Liver (tissue), 9 donors: ENCODE results near the gene WASL. TPM values are rescaled to one million over a fixed set of nuclear protein-coding genes. Genes with fewer than 3 reads are reported as not detected.

Experiments used
- DNase-seq: peaks from one replicate; pipeline ENCODE4 v3.0.0-alpha.2; 2017; ENCODE audit warnings: low spot score
- H3K27ac ChIP-seq, 2 donors: one replicate each; pipeline ENCODE4 v1.7.0; 2013; ENCODE audit warnings: inconsistent platforms in 2 of 2, low read length in 2 of 2, control low read depth in 1 of 2, low read depth in 1 of 2, mild to moderate bottlenecking in 1 of 2
- H3K27me3 ChIP-seq, 4 donors: one replicate each; pipeline versions ENCODE4 v1.6.1 to v1.7.0; 2013; ENCODE audit warnings: low read length in 3 of 4, inconsistent platforms in 1 of 4, mild to moderate bottlenecking in 1 of 4, moderate library complexity in 1 of 4; ENCODE audit not compliant: control insufficient read depth in 4 of 4, insufficient read depth in 4 of 4
- H3K36me3 ChIP-seq, 4 donors: one replicate each; pipeline versions ENCODE4 v1.6.1 to v1.7.0; 2013; ENCODE audit warnings: low read length in 3 of 4, mild to moderate bottlenecking in 3 of 4, low read depth in 1 of 4, moderate library complexity in 1 of 4; ENCODE audit not compliant: control insufficient read depth in 4 of 4, insufficient read depth in 3 of 4
- H3K4me1 ChIP-seq, 4 donors: one replicate each; pipeline versions ENCODE4 v1.6.1 to v1.7.0; 2013; ENCODE audit warnings: low read length in 3 of 4, mild to moderate bottlenecking in 3 of 4, moderate library complexity in 1 of 4; ENCODE audit not compliant: control insufficient read depth in 4 of 4, insufficient read depth in 4 of 4
- H3K4me3 ChIP-seq, 3 donors: one replicate each; pipeline versions ENCODE4 v1.6.1 to v1.7.0; 2013; ENCODE audit warnings: low read length in 3 of 3, control low read depth in 1 of 3, low read depth in 1 of 3, mild to moderate bottlenecking in 1 of 3
- H3K9ac ChIP-seq, 2 donors: one replicate each; pipeline ENCODE4 v1.7.0; 2013; ENCODE audit warnings: low read length in 2 of 2, mild to moderate bottlenecking in 2 of 2, moderate library complexity in 2 of 2, control low read depth in 1 of 2, low read depth in 1 of 2
- H3K9me3 ChIP-seq, 4 donors: one replicate each; pipeline versions ENCODE4 v1.6.1 to v1.7.0; 2013; ENCODE audit warnings: low read length in 3 of 4; ENCODE audit not compliant: control insufficient read depth in 4 of 4
- EGR1 ChIP-seq, 2 donors: IDR thresholded peaks; 2 replicates each; pipeline ENCODE4 v1.6.1; 2016 to 2018; ENCODE audit warnings: antibody characterized with exemption in 2 of 2, low read depth in 2 of 2
- FOXA1 ChIP-seq: IDR thresholded peaks from 2 replicates; pipeline ENCODE4 v1.6.1; 2016; ENCODE audit warnings: antibody characterized with exemption
- FOXA2 ChIP-seq: IDR thresholded peaks from 2 replicates; pipeline ENCODE4 v1.6.1; 2016; ENCODE audit warnings: antibody characterized with exemption
- GABPA ChIP-seq, 2 donors: IDR thresholded peaks in 1 of 2; conservative IDR thresholded peaks in 1 of 2; 2 replicates each; pipeline ENCODE4 v1.6.1; 2016; ENCODE audit warnings: antibody characterized with exemption in 2 of 2, mild to moderate bottlenecking in 1 of 2, moderate library complexity in 1 of 2
- HNF4A ChIP-seq, 2 donors: conservative IDR thresholded peaks; 2 replicates each; pipeline ENCODE4 v1.6.1; 2016; ENCODE audit warnings: antibody characterized with exemption in 2 of 2, mild to moderate bottlenecking in 2 of 2
- HNF4G ChIP-seq: IDR thresholded peaks from 2 replicates; pipeline ENCODE4 v1.6.1; 2016; ENCODE audit warnings: antibody characterized with exemption
- JUND ChIP-seq, 2 donors: IDR thresholded peaks; 2 replicates each; pipeline ENCODE4 v1.6.1; 2016; ENCODE audit warnings: antibody characterized with exemption in 2 of 2
- NR2F2 ChIP-seq: IDR thresholded peaks from 2 replicates; pipeline ENCODE4 v1.6.1; 2016; ENCODE audit warnings: antibody characterized with exemption
- RAD21 ChIP-seq, 2 donors: IDR thresholded peaks; 2 replicates each; pipeline ENCODE4 v1.6.1; 2016; ENCODE audit warnings: antibody characterized with exemption in 2 of 2, mild to moderate bottlenecking in 2 of 2
- SP1 ChIP-seq: IDR thresholded peaks from 2 replicates; pipeline ENCODE4 v1.6.1; 2018; ENCODE audit warnings: antibody characterized with exemption, mild to moderate bottlenecking
- TAF1 ChIP-seq: conservative IDR thresholded peaks from 2 replicates; pipeline ENCODE4 v1.6.1; 2016; ENCODE audit warnings: antibody characterized with exemption, mild to moderate bottlenecking
- YY1 ChIP-seq: IDR thresholded peaks from 2 replicates; pipeline ENCODE4 v1.6.1; 2016; ENCODE audit warnings: antibody characterized with exemption, mild to moderate bottlenecking
- WGBS: extraction: QIAGEN DNeasy Blood & Tissue Kit; methylation state at CpG from one replicate; pipeline ENCODE4 v1.1.7; 2013; 5-methylcytosine and 5-hydroxymethylcytosine counted together
- polyA plus RNA-seq, 2 donors: library from polyadenylated mRNA; stranded (reverse) in 1 of 2; unstranded in 1 of 2; fragments of 200-250 nt in 1 of 2; fragments of >200 nt in 1 of 2; fragmentation: Nextera tagmentation in 1 of 2; extraction: Ambion mirVana in 1 of 2; gene quantifications; one replicate each; pipeline versions ENCODE4 v1.2.1 to v1.2.3, GENCODE V29; 2013 to 2015
- total RNA-seq, 2 donors: library from RNA; depleted of rRNA; stranded (reverse); fragments of >200 nt; gene quantifications; one replicate each; pipeline ENCODE4 v1.2.3, GENCODE V29; 2014
- TF ChIP-seq, protein P1 (sequence below): IDR thresholded peaks from 2 replicates; pipeline ENCODE4 v1.6.1; 2016; ENCODE audit warnings: antibody characterized with exemption
- TF ChIP-seq, protein P2 (sequence below): IDR thresholded peaks from 2 replicates; pipeline ENCODE4 v1.6.1; 2016; ENCODE audit warnings: antibody characterized with exemption, mild to moderate bottlenecking
- TF ChIP-seq, protein P3 (sequence below): fragments of 150-350 bp; IDR thresholded peaks from 2 replicates; pipeline ENCODE4 v1.5.1; 2017; ENCODE audit warnings: improper control_type of control experiment, low read depth, low read length; ENCODE audit not compliant: missing input control
- TF ChIP-seq, protein P4 (sequence below): IDR thresholded peaks from 2 replicates; pipeline ENCODE4 v1.6.1; 2016; ENCODE audit warnings: antibody characterized with exemption
- donor health status: healthy.
- donor health status: healthy.
- donor health status: healthy.
- donor health status: healthy.
- donor health status: healthy.

Gene WASL
- total and polyA plus RNA-seq, 4 donors: 12.9 to 20.7 (median 18.1) TPM

DNA sequence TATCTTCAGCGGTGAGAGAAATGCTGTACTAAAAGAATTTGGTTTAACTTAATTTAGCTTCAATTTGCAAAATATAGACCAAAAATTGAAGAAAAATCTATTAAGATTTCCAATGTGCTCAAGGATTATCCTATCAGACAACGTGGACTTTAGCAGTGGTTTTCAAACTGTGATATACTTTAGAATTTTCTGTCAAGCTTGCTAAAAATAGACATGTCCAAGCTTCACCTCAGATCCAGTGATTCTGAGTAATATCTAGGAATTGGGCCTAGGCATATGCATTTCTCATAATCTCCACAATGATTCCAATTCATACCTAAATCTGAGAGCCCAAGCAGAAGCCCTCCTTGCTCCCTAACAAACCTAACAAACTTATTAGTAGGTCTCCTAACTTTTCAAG is 3.4 kb downstream of the WASL start:
- no peak overlapping the region for H3K27ac ChIP-seq
- no peaks in the 10 kb centered on the region for H3K9me3 ChIP-seq
- TF ChIP-seq TAF1 (no peak), HNF4G (no peak), SP1 (no peak), FOXA2 (no peak), RAD21 (IDR thresholded peaks at IDR 0.05) (no peak), YY1 (no peak), FOXA1 (no peak), HNF4A (conservative IDR thresholded peaks at IDR 0.05) (no peak)
- TF ChIP-seq, protein P1, sequence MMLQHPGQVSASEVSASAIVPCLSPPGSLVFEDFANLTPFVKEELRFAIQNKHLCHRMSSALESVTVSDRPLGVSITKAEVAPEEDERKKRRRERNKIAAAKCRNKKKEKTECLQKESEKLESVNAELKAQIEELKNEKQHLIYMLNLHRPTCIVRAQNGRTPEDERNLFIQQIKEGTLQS: no peak
- TF ChIP-seq, protein P2, sequence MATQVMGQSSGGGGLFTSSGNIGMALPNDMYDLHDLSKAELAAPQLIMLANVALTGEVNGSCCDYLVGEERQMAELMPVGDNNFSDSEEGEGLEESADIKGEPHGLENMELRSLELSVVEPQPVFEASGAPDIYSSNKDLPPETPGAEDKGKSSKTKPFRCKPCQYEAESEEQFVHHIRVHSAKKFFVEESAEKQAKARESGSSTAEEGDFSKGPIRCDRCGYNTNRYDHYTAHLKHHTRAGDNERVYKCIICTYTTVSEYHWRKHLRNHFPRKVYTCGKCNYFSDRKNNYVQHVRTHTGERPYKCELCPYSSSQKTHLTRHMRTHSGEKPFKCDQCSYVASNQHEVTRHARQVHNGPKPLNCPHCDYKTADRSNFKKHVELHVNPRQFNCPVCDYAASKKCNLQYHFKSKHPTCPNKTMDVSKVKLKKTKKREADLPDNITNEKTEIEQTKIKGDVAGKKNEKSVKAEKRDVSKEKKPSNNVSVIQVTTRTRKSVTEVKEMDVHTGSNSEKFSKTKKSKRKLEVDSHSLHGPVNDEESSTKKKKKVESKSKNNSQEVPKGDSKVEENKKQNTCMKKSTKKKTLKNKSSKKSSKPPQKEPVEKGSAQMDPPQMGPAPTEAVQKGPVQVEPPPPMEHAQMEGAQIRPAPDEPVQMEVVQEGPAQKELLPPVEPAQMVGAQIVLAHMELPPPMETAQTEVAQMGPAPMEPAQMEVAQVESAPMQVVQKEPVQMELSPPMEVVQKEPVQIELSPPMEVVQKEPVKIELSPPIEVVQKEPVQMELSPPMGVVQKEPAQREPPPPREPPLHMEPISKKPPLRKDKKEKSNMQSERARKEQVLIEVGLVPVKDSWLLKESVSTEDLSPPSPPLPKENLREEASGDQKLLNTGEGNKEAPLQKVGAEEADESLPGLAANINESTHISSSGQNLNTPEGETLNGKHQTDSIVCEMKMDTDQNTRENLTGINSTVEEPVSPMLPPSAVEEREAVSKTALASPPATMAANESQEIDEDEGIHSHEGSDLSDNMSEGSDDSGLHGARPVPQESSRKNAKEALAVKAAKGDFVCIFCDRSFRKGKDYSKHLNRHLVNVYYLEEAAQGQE: no peak
- TF ChIP-seq, protein P3, sequence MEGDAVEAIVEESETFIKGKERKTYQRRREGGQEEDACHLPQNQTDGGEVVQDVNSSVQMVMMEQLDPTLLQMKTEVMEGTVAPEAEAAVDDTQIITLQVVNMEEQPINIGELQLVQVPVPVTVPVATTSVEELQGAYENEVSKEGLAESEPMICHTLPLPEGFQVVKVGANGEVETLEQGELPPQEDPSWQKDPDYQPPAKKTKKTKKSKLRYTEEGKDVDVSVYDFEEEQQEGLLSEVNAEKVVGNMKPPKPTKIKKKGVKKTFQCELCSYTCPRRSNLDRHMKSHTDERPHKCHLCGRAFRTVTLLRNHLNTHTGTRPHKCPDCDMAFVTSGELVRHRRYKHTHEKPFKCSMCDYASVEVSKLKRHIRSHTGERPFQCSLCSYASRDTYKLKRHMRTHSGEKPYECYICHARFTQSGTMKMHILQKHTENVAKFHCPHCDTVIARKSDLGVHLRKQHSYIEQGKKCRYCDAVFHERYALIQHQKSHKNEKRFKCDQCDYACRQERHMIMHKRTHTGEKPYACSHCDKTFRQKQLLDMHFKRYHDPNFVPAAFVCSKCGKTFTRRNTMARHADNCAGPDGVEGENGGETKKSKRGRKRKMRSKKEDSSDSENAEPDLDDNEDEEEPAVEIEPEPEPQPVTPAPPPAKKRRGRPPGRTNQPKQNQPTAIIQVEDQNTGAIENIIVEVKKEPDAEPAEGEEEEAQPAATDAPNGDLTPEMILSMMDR: no peak
- TF ChIP-seq, protein P4, sequence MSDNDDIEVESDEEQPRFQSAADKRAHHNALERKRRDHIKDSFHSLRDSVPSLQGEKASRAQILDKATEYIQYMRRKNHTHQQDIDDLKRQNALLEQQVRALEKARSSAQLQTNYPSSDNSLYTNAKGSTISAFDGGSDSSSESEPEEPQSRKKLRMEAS: no peak
- no peak overlapping the region for H3K4me3 ChIP-seq
- H3K36me3 ChIP-seq: no peaks in the 10 kb centered on the region
- 39% methylated on average over 2 of the region's 2 CpGs for WGBS
- no peak overlapping the region for H3K9ac ChIP-seq
- H3K4me1 ChIP-seq: peaks cover 7 to 44% (median 23%) of the 10 kb centered on the region in 4 donors
- H3K27me3 ChIP-seq: no peaks in the 10 kb centered on the region
- DNase-seq: no peak

DNA sequence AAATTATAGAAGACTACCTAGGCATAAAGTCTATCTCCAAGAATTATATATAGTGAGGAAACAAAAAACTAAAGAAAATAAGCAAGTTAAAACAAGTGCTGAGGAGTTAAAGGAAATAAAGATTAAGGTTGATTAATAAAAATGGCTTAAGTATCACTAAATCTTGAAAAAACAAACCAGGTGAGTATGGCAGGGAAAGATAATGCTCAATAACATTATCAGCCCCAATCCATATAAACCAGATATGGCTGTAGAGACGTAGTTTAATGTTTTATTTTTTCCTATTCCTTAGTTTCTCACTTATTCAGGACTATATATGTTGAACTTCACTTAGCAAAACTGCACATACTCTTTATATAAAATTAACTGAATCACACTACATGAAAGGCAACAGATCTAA is 4.4 kb downstream of the WASL start:
- peaks cover 7 to 41% (median 24%) of the 10 kb centered on the region in 4 donors for H3K4me1 ChIP-seq
- no peaks in the 10 kb centered on the region for H3K27me3 ChIP-seq
- DNase-seq: no peak
- TF ChIP-seq YY1 (no peak), GABPA (IDR thresholded peaks at IDR 0.05 in 1 of 2, conservative IDR thresholded peaks at IDR 0.05 in 1 of 2) (no peak), FOXA1 (no peak), RAD21 (IDR thresholded peaks at IDR 0.05) (no peak), FOXA2 (no peak), HNF4G (no peak), EGR1 (IDR thresholded peaks at IDR 0.05; ENCODE audit: low read depth in 2 of 2) (no peak), JUND (IDR thresholded peaks at IDR 0.05) (no peak), NR2F2 (no peak)
- H3K9ac ChIP-seq: no peak overlapping the region
- 79% methylated on average over 1 of the region's 1 CpG for WGBS
- no peak overlapping the region for H3K4me3 ChIP-seq
- no peaks in the 10 kb centered on the region for H3K9me3 ChIP-seq
- no peaks in the 10 kb centered on the region for H3K36me3 ChIP-seq
- no peak overlapping the region for H3K27ac ChIP-seq
